Measurements from ENCODE around the gene SELPLG. TPM values are rescaled to one million over a fixed set of nuclear protein-coding genes. Genes with fewer than 3 reads are reported as not detected.

SELPLG gene
- total and polyA plus RNA-seq, 9 donors: 1.1 to 8.4 (median 2.9) TPM

DNA sequence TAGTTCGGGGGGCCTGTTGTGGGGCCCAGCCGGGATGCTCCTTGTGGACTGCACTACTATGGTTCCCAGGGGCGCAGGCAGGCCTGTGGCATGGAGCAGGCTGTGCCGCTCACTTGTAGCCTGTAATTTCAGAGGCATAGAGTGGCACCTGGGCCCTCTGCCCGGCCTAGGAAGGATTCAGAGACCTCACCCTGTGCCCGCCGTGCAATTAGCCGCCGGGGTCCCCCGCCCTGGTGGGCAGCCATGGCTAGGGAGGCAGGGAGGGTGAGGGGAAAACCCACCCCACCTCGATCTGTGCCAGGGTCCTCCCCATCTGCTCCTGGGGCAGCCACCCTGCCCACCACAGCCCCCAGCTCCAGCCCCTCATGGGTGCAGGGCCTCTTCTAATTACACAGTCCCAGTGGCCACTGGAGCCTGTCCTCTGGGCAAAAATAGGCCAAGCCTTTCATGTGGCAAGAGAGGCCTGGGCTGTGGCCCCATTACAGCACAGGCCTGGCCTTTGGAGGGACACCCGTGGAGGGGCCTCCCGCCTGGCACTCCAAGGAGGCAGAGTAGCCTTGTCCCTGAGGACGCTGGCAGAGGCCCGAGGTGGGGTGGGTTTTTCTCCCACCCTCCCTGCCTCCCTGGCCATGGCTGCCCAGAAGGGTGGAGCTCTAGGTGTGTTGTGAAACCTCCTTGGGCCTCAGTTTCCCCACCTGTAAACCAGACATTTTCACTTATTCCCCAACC, 30.6 kb downstream of the SELPLG start:
- intact Hi-C loops (cut with DNase I): no loop called here
- no peak overlapping the region for H3K4me3 ChIP-seq
- DNase-seq: no peak
- H3K27me3 ChIP-seq: no peaks in the 10 kb centered on the region
- peaks cover 3% of the 10 kb centered on the region for H3K4me1 ChIP-seq (ENCODE audit: insufficient read depth)
- TF ChIP-seq, protein P1, sequence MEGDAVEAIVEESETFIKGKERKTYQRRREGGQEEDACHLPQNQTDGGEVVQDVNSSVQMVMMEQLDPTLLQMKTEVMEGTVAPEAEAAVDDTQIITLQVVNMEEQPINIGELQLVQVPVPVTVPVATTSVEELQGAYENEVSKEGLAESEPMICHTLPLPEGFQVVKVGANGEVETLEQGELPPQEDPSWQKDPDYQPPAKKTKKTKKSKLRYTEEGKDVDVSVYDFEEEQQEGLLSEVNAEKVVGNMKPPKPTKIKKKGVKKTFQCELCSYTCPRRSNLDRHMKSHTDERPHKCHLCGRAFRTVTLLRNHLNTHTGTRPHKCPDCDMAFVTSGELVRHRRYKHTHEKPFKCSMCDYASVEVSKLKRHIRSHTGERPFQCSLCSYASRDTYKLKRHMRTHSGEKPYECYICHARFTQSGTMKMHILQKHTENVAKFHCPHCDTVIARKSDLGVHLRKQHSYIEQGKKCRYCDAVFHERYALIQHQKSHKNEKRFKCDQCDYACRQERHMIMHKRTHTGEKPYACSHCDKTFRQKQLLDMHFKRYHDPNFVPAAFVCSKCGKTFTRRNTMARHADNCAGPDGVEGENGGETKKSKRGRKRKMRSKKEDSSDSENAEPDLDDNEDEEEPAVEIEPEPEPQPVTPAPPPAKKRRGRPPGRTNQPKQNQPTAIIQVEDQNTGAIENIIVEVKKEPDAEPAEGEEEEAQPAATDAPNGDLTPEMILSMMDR (IDR thresholded peaks at IDR 0.05): no peak
- TF ChIP-seq EP300 (IDR thresholded peaks at IDR 0.05) (no peak), POLR2A (IDR thresholded peaks at IDR 0.05) (no peak)
- no peaks in the 10 kb centered on the region for H3K36me3 ChIP-seq
- no peak overlapping the region for H3K27ac ChIP-seq
- WGBS, 3 donors: 89 to 94% (median 93%) methylated on average over 15 of the region's 15 CpGs
- no peaks in the 10 kb centered on the region for H3K9me3 ChIP-seq

DNA sequence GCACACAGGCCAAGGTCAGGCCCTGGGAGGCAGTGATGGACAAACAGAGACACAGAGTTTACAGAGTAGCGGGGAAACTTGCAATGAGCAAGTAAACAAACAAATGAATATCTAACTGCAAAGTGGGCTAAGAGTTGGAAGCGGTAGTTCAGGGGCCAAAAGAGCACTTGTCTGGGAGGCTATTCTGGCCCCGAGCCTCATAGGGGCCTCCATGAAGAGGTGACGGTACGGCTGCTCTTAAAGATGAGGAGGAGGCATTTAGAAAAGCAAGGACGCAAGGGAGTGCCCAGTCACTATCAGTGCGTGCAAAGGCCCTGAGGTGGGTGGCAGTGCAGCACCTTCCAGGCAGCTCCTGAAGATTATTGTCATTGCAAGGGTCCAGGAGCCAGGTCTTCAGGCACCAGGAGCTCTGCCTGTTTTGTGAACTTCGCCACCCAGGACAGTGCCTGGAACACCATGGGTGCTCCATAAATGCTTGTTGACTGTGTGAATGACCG, 31.4 kb downstream of the SELPLG start:
- Histone ChIP-seq H3K4me3 (no peak overlapping the region), H3K4me1 (ENCODE audit: insufficient read depth) (peaks cover 3% of the 10 kb centered on the region), H3K27ac (no peak overlapping the region), H3K27me3 (no peaks in the 10 kb centered on the region), H3K36me3 (no peaks in the 10 kb centered on the region), H3K9me3 (no peaks in the 10 kb centered on the region)
- no peak for TF ChIP-seq POLR2A (IDR thresholded peaks at IDR 0.05)
- no peak for TF ChIP-seq EP300 (IDR thresholded peaks at IDR 0.05)
- TF ChIP-seq, protein P1 (IDR thresholded peaks at IDR 0.05): no peak
- 97% methylated on average over 9 of the region's 9 CpGs for WGBS, 3 donors
- no peak for DNase-seq
- intact Hi-C loops (cut with DNase I): no loop called here

DNA sequence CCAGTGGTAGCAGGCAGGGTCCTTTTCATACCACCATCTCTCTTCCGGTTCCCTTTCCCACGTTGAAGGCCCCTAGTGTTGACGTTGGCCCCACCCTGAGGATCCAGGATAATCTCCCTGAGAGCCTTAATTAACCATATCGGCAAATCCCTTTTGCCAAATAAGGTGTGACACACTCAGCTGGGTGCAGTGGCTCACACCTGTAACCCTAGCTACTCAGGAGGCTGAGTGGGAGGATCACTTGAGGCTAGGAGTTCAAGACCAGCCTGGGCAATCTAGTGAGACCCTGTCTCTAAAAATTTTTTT, 33.0 kb downstream of the SELPLG start:
- Histone ChIP-seq H3K9me3 (no peaks in the 10 kb centered on the region), H3K4me1 (ENCODE audit: insufficient read depth) (peaks cover 3% of the 10 kb centered on the region), H3K27ac (no peak overlapping the region), H3K36me3 (no peaks in the 10 kb centered on the region), H3K27me3 (no peaks in the 10 kb centered on the region), H3K4me3 (no peak overlapping the region)
- WGBS, 3 donors: 75 to 78% (median 77%) methylated on average over 4 of the region's 4 CpGs
- TF ChIP-seq POLR2A (IDR thresholded peaks at IDR 0.05) (no peak), EP300 (IDR thresholded peaks at IDR 0.05) (no peak)
- TF ChIP-seq, protein P1 (IDR thresholded peaks at IDR 0.05): no peak
- DNase-seq: no peak
- intact Hi-C loops (cut with DNase I): no loop called here

DNA sequence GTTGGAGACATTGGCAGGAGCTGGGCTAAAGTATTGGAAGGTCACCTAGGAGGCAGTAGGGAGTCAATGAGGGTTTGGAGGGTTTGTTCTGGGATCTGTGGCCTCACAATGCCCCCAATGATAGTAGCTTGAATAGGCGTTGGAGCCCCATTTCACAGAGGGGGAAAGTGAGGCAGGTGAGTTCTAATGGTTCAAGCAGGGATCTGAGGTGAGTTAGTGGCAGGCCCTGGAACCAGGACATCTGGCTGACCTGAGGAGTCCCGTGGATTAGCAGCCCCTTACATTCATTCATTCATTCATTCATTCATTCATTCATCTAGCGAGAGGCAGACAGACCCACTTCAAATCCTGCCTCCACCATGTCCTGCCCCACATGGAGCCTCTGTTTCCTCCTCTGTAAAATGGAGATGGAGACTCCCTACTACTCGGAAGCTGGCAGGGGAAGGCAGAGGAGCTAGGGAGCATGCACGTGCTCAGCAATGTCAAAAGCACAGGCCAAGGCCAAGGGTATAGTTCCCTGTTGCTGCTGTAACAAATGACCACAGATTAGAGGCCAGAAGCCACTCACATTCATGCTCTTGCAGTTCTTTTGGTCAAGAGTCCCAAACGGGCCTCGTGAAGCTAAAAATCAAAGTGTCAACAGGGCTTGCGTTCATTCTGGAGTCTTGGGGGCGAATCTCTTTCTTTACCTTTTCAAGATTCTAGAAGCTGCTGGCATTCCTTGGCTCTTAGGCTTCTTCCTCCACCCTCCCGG, 33.6 kb downstream of the SELPLG start:
- intact Hi-C loops (cut with DNase I): no loop called here
- no peak for TF ChIP-seq POLR2A (IDR thresholded peaks at IDR 0.05)
- TF ChIP-seq EP300 (IDR thresholded peaks at IDR 0.05): no peak
- TF ChIP-seq, protein P1 (IDR thresholded peaks at IDR 0.05): no peak
- WGBS, 3 donors: 90 to 91% (median 90%) methylated on average over 10 of the region's 10 CpGs

More for the DNA sequence above, 33.6 kb downstream of the SELPLG start:
- Histone ChIP-seq H3K27me3 (no peaks in the 10 kb centered on the region), H3K4me3 (no peak overlapping the region), H3K27ac (no peak overlapping the region), H3K9me3 (no peaks in the 10 kb centered on the region), H3K36me3 (no peaks in the 10 kb centered on the region), H3K4me1 (ENCODE audit: insufficient read depth) (no peaks in the 10 kb centered on the region)
- DNase-seq: no peak

Data from ovary (tissue), 9 donors.